Measurements from ENCODE around the gene NPHP4.

Gene NPHP4

DNA sequence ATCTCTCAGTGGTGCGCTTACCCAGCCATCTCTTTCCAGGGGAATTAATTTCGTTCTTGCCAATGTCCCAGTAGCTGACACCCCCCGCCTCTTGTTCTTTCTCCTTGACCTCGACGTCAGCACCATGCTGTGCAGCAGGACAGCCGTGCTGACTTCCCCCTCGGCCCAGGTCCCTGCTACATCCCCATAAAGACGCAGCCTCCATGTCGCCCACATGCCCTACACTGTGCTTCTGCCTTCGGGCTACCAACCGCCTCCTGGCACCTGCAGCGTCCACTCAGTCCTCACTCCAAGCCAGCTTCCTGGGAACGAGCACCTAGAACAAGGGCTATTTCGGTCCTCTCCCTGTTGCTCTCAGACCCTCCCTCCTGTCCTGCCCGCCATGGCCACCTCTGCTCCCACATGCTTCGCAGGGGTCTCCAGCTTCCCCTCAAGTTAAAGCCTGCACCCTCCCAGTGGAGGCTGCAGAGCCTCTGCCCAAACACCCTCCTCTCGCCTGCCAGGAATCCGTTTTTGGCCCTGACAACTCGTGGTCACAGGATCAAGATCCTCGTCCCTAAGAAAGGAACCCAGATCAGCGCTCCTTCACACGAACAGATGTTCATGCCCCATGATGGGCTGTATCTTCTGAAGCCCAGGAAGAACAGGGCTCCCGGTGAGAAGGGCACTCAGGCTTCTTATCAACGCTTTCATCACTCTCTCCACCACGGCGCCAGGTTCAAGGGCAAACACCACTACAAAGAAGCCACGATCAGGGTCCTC is 109.7 kb downstream of the NPHP4 start:
- TF ChIP-seq, protein P1, sequence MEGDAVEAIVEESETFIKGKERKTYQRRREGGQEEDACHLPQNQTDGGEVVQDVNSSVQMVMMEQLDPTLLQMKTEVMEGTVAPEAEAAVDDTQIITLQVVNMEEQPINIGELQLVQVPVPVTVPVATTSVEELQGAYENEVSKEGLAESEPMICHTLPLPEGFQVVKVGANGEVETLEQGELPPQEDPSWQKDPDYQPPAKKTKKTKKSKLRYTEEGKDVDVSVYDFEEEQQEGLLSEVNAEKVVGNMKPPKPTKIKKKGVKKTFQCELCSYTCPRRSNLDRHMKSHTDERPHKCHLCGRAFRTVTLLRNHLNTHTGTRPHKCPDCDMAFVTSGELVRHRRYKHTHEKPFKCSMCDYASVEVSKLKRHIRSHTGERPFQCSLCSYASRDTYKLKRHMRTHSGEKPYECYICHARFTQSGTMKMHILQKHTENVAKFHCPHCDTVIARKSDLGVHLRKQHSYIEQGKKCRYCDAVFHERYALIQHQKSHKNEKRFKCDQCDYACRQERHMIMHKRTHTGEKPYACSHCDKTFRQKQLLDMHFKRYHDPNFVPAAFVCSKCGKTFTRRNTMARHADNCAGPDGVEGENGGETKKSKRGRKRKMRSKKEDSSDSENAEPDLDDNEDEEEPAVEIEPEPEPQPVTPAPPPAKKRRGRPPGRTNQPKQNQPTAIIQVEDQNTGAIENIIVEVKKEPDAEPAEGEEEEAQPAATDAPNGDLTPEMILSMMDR (IDR thresholded peaks at IDR 0.05; ENCODE audit: low read length) = no peak
- no peak for TF ChIP-seq EZH2 (IDR thresholded peaks at IDR 0.05; ENCODE audit: borderline replicate concordance, low read length)
- Histone ChIP-seq H3K4me2 (ENCODE audit: low read length) (no peak overlapping the region), H3K27ac (ENCODE audit: low read depth, low read length, poor library complexity, severe bottlenecking) (no peak overlapping the region), H2AFZ (ENCODE audit: low read length) (no peak overlapping the region), H3K79me2 (ENCODE audit: insufficient read depth, low read length) (no peaks in the 10 kb centered on the region), H3K4me3 (ENCODE audit: low read depth, low read length, poor library complexity, severe bottlenecking) (no peak overlapping the region), H3K9me3 (ENCODE audit: low read length) (no peaks in the 10 kb centered on the region), H3K27me3 (ENCODE audit: insufficient read depth, low read length) (no peaks in the 10 kb centered on the region), H3K36me3 (ENCODE audit: insufficient read depth, low read length) (peaks cover 8% of the 10 kb centered on the region), H3F3A (ENCODE audit: insufficient read depth, low read length) (no peaks in the 10 kb centered on the region), H3K9me2 (ENCODE audit: low read depth, low read length) (no peaks in the 10 kb centered on the region), H3K9ac (ENCODE audit: low read length) (no peak overlapping the region), H4K20me1 (ENCODE audit: insufficient read depth, low read length) (no peaks in the 10 kb centered on the region), H3K4me1 (ENCODE audit: insufficient read depth, low read length, severe bottlenecking) (no peaks in the 10 kb centered on the region)

DNA sequence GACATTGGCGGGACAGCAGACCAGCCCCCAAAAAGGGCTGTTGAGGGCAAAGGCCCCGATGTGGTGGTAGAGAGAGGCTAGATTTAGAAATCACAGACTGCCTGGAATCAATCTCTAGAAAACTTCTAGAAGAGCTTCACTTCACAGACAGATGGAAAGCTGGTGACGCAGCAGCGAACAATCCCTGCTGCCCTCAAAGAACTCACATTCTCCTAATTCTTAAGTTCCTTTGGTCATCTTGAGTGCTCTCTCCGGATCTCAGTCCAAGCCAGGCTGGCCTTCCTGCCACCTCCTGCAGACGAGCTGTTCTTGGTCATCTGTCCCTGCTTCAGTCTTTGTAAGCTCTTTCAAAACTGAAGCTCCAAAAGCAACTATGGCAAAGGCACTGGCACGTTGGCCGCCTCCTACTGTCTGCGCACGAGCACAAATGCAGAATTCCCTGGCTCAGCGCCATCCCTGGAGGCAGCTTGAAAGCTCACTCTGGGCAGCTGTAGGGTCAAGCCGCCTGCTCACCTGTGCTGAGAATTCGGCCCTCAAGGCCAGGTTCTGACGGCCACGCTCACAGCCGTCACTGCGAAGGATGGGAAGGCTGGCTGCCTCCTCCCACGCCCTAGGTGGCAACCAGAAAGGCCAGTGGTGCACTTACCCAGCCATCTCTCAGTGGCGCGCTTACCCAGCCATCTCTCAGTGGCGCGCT is 110.6 kb downstream of the NPHP4 start:
- H3K79me2 ChIP-seq (ENCODE audit: insufficient read depth, low read length) = no peaks in the 10 kb centered on the region
- H3K4me3 ChIP-seq (ENCODE audit: low read depth, low read length, poor library complexity, severe bottlenecking) = no peak overlapping the region
- no peak overlapping the region for H3K27ac ChIP-seq (ENCODE audit: low read depth, low read length, poor library complexity, severe bottlenecking)
- H3K9me3 ChIP-seq (ENCODE audit: low read length) = no peaks in the 10 kb centered on the region
- H3K27me3 ChIP-seq (ENCODE audit: insufficient read depth, low read length) = no peaks in the 10 kb centered on the region
- TF ChIP-seq, protein P1 (IDR thresholded peaks at IDR 0.05; ENCODE audit: low read length) = no peak
- no peak for TF ChIP-seq EZH2 (IDR thresholded peaks at IDR 0.05; ENCODE audit: borderline replicate concordance, low read length)
- peaks cover 8% of the 10 kb centered on the region for H3K36me3 ChIP-seq (ENCODE audit: insufficient read depth, low read length)
- H3K9ac ChIP-seq (ENCODE audit: low read length) = no peak overlapping the region
- H2AFZ ChIP-seq (ENCODE audit: low read length) = no peak overlapping the region
- no peaks in the 10 kb centered on the region for H4K20me1 ChIP-seq (ENCODE audit: insufficient read depth, low read length)
- H3K4me1 ChIP-seq (ENCODE audit: insufficient read depth, low read length, severe bottlenecking) = no peaks in the 10 kb centered on the region
- no peaks in the 10 kb centered on the region for H3F3A ChIP-seq (ENCODE audit: insufficient read depth, low read length)
- no peak overlapping the region for H3K4me2 ChIP-seq (ENCODE audit: low read length)
- no peaks in the 10 kb centered on the region for H3K9me2 ChIP-seq (ENCODE audit: low read depth, low read length)

DNA sequence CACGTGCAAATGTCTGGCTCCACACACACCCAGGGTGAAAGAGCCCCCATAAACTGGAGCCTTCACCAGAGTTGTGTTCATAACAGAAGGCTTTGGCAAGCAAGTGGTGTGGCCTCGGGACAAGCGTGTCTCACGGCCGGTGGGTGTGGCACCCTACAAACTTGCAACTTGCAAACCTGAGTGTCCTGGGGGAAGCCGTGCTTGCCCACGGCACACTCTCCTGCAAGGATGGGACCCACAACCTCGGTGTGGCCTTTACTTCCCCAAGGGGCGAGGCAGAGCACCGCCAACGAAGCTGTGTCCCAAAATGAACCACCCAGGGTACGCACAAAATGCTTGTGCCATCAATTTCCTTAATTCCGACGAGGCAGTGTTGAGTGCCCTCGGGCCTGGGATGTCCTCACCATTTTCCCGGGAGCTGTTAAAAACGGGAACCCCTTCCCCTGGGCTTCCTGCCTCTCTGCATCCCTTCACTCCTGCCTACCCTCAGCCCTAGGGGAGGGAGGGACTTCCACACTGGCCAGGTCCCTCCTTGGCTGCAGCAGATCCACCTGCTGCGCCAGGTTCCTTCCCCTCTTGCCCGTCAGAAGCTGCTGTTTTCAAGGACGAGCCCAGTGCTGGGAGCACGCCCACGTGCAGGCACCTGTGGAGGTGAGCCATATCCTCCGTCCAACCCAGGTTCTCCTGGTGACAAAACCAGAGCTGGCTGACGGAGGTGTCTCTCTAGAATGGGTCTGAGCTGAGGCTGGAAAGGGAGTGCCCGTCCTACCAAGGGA is 111.4 kb downstream of the NPHP4 start:
- H3K4me2 ChIP-seq (ENCODE audit: low read length) = no peak overlapping the region
- no peaks in the 10 kb centered on the region for H3K27me3 ChIP-seq (ENCODE audit: insufficient read depth, low read length)
- TF ChIP-seq EZH2 (IDR thresholded peaks at IDR 0.05; ENCODE audit: borderline replicate concordance, low read length) = no peak
- TF ChIP-seq, protein P1 (IDR thresholded peaks at IDR 0.05; ENCODE audit: low read length) = no peak
- no peaks in the 10 kb centered on the region for H3K9me2 ChIP-seq (ENCODE audit: low read depth, low read length)
- no peaks in the 10 kb centered on the region for H3K9me3 ChIP-seq (ENCODE audit: low read length)
- H2AFZ ChIP-seq (ENCODE audit: low read length) = no peak overlapping the region
- no peaks in the 10 kb centered on the region for H3K4me1 ChIP-seq (ENCODE audit: insufficient read depth, low read length, severe bottlenecking)
- H3K36me3 ChIP-seq (ENCODE audit: insufficient read depth, low read length) = peaks cover 8% of the 10 kb centered on the region
- H3K4me3 ChIP-seq (ENCODE audit: low read depth, low read length, poor library complexity, severe bottlenecking) = no peak overlapping the region
- H3K27ac ChIP-seq (ENCODE audit: low read depth, low read length, poor library complexity, severe bottlenecking) = no peak overlapping the region
- no peaks in the 10 kb centered on the region for H4K20me1 ChIP-seq (ENCODE audit: insufficient read depth, low read length)
- no peak overlapping the region for H3K9ac ChIP-seq (ENCODE audit: low read length)
- no peaks in the 10 kb centered on the region for H3K79me2 ChIP-seq (ENCODE audit: insufficient read depth, low read length)
- H3F3A ChIP-seq (ENCODE audit: insufficient read depth, low read length) = no peaks in the 10 kb centered on the region

Data from OCI-LY1 (cell line).